RWPE2 (cell line): Measurements from ENCODE around the gene MYO5A.

Source experiments
- ATAC-seq: fragments of 200-7000 bp; cut with Tn5 transposase; 3 replicates; pipeline ENCODE4 v1.9.1; 2021; ENCODE audit warnings: low read depth
- DNase-seq: peaks from one replicate; pipeline ENCODE4 v3.0.0-alpha.2; 2020; ENCODE audit warnings: low spot score
- H3K27ac ChIP-seq: fragments of 450-650 bp; 2 replicates; pipeline ENCODE4 v1.5.1; 2017; ENCODE audit warnings: mild to moderate bottlenecking; ENCODE audit not compliant: poor library complexity, severe bottlenecking
- H3K27me3 ChIP-seq: fragments of 250-450 bp; sonication (Bioruptor Pico); 2 replicates; pipeline ENCODE4 v1.5.1; 2021; ENCODE audit warnings: mild to moderate bottlenecking, moderate library complexity; ENCODE audit not compliant: insufficient read depth, poor library complexity, severe bottlenecking
- H3K36me3 ChIP-seq: fragments of 250-450 bp; sonication (Bioruptor Pico); 2 replicates; pipeline ENCODE4 v1.5.1; 2020; ENCODE audit warnings: low read depth, mild to moderate bottlenecking, moderate library complexity
- H3K4me1 ChIP-seq: fragments of 250-450 bp; sonication (Bioruptor Pico); 2 replicates; pipeline ENCODE4 v1.5.1; 2021; ENCODE audit warnings: mild to moderate bottlenecking, moderate library complexity; ENCODE audit not compliant: insufficient read depth, poor library complexity, severe bottlenecking
- H3K4me3 ChIP-seq: fragments of 250-450 bp; sonication (Bioruptor Pico); 2 replicates; pipeline ENCODE4 v1.5.1; 2021; ENCODE audit warnings: mild to moderate bottlenecking, moderate library complexity; ENCODE audit not compliant: severe bottlenecking
- H3K9me3 ChIP-seq: fragments of 250-450 bp; sonication (Bioruptor Pico); 2 replicates; pipeline ENCODE4 v1.5.1; 2021; ENCODE audit warnings: mild to moderate bottlenecking, moderate library complexity; ENCODE audit not compliant: severe bottlenecking
- TF ChIP-seq, protein P1 (sequence below): fragments of 450-650 bp; IDR thresholded peaks from one replicate; pipeline ENCODE4 v1.5.1; 2017; ENCODE audit warnings: mild to moderate bottlenecking, moderate library complexity; ENCODE audit not compliant: poor library complexity, severe bottlenecking

Gene MYO5A

DNA sequence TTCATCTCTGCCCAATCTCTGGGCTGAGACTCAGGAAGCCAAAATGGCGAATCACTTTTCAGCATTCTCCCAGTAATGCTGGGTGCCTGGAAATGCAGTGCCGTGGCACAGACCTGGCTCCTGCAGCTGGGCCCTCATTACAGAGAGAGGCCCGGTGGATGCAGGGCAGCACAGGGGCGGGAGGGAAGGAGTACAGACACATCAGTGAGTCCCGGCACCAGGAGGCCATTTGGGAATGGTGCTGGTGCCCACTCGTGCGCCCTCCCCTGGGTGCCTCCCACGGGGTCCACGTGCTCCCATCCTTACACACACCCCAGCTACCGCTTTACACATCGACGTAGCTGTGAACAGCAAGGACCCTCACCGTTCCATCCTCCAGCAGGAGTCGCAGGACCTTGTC is 246.3 kb downstream of the MYO5A start:
- Histone ChIP-seq H3K9me3 (no peaks in the 10 kb centered on the region), H3K4me1 (peaks cover 11% of the 10 kb centered on the region), H3K27ac (no peak overlapping the region), H3K4me3 (no peak overlapping the region), H3K27me3 (no peaks in the 10 kb centered on the region), H3K36me3 (peaks cover 49% of the 10 kb centered on the region)
- no peak for DNase-seq
- no peak for ATAC-seq
- TF ChIP-seq, protein P1, sequence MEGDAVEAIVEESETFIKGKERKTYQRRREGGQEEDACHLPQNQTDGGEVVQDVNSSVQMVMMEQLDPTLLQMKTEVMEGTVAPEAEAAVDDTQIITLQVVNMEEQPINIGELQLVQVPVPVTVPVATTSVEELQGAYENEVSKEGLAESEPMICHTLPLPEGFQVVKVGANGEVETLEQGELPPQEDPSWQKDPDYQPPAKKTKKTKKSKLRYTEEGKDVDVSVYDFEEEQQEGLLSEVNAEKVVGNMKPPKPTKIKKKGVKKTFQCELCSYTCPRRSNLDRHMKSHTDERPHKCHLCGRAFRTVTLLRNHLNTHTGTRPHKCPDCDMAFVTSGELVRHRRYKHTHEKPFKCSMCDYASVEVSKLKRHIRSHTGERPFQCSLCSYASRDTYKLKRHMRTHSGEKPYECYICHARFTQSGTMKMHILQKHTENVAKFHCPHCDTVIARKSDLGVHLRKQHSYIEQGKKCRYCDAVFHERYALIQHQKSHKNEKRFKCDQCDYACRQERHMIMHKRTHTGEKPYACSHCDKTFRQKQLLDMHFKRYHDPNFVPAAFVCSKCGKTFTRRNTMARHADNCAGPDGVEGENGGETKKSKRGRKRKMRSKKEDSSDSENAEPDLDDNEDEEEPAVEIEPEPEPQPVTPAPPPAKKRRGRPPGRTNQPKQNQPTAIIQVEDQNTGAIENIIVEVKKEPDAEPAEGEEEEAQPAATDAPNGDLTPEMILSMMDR, result no peak

DNA sequence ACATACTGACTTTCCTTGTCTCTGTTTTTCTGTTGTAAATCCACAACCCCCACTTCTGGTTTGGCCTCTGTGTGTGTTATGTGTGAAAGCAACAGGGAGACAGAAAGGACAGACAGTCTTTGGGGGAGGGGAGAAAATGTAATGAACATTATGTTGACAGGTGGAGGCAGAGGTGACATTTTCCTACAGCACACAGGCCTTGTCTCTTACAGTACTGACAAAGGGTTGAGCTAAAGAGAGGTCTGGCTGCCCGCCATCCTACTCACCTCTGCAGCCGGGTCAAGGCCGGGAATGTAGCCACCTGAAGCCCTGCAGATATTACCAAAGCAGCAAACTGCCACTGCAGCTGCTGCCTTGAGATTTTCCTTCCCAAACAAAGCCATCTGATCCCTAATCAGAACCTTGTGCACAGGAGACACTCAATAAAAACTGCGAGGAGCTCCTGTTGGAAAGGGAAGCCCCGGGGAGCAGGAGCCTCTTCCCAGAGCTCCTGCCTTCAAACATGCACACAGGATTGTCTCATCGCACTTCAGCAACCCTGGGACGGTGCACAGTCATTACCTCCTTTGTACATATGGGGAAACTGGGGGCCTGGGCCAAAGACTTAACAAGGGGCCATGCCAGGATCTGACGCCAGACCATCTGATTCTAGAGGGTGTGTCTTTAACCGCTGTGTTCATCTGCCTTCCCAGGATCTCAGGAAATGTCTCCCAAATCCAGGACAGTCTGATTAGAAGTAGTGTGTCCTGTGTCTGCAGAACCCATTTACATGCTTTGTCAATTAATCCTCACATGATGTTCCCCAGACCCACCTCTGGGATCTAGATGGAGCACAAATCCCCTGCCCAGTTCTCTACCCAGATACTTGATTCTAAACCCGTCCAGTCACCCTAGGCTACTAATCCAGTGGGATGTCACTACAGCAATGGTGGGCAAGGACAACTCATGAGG is 247.3 kb downstream of the MYO5A start:
- H3K4me3 ChIP-seq, result no peak overlapping the region
- DNase-seq (no peak), ATAC-seq (no peak)
- H3K27me3 ChIP-seq, result no peaks in the 10 kb centered on the region
- no peak overlapping the region for H3K27ac ChIP-seq
- peaks cover 54% of the 10 kb centered on the region for H3K36me3 ChIP-seq
- no peaks in the 10 kb centered on the region for H3K9me3 ChIP-seq
- TF ChIP-seq, protein P1, result no peak
- H3K4me1 ChIP-seq, result peaks cover 4% of the 10 kb centered on the region

DNA sequence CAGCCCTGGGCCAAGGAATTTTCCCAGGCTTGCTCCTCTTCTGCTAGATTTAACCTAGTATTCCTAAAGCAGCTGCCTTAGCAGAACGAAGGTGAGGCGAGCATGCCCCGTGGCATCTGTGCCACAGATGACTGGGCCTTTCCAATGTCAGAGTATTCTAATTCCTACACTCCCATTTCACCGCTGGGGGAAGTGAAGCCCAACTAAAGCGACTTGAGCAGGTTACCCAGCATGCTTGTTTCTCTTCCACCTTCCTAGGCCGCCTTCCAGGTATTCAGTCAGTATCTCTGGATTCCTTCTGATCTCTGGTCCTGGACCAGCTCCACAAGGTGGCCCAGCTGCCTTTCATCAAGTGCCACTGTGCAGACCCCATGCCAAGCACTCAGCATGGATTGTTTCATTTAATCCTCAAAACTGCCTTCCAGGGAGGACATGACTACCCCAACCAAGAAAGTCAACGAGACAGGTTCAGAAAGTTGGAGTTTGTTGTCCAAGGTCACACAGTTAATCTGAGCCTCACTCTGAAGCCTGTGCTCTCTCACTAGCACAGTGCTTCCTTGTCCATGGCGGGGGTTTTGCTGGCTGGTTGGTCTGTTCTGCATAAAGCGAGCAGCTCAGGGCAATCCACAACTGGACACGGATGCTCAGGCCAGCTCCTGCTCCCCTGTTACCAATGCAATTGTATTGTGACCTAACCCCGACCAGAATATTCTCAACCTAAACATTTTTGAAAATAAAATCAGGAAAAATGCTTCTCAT is 248.2 kb downstream of the MYO5A start:
- no peak for ATAC-seq
- TF ChIP-seq, protein P1, result no peak
- H3K4me3 ChIP-seq, result no peak overlapping the region
- peaks cover 4% of the 10 kb centered on the region for H3K4me1 ChIP-seq
- peaks cover 61% of the 10 kb centered on the region for H3K36me3 ChIP-seq
- H3K9me3 ChIP-seq, result no peaks in the 10 kb centered on the region
- no peaks in the 10 kb centered on the region for H3K27me3 ChIP-seq
- H3K27ac ChIP-seq, result no peak overlapping the region
- DNase-seq, result no peak

DNA sequence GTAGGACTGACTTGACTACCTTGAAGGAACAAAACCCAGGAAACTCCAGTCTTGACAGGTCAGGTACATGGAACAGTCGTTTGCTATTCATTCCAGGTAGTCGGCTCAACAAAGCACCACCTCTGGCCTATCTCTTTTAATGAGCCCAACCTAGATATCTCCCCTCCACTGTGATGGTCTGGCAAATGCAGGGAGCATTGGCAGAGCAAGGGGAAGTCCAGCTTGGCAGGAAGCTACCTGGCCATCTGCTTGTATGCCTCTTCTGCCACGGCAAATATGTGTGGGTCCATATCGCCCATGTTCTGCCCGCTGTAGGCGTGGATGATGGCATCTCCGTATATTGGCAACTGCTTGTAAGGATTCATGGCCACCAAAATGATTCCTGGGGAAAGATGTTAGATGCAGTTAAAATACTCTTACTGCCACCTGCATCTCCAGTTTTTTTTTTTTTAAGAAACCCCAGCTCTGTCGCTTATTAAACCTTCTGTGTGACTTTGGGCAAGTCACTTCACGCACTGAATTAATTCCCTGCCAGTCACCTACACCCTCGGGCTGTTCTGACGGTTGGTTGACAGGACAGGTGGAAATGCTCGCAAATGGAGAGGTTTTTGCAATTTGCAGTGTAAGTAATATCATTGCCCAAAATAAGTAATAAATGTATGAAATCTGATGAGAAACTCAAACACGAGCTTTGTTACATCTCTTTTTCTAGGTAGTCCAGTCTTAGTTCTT is 249.9 kb downstream of the MYO5A start:
- no peaks in the 10 kb centered on the region for H3K4me1 ChIP-seq
- TF ChIP-seq, protein P1, result no peak
- no peak for DNase-seq
- no peak overlapping the region for H3K27ac ChIP-seq
- no peaks in the 10 kb centered on the region for H3K9me3 ChIP-seq
- H3K36me3 ChIP-seq, result peaks cover 76% of the 10 kb centered on the region
- no peak overlapping the region for H3K4me3 ChIP-seq
- ATAC-seq, result no peak
- no peaks in the 10 kb centered on the region for H3K27me3 ChIP-seq
